ENCODE results near the gene TNIK.

DNA sequence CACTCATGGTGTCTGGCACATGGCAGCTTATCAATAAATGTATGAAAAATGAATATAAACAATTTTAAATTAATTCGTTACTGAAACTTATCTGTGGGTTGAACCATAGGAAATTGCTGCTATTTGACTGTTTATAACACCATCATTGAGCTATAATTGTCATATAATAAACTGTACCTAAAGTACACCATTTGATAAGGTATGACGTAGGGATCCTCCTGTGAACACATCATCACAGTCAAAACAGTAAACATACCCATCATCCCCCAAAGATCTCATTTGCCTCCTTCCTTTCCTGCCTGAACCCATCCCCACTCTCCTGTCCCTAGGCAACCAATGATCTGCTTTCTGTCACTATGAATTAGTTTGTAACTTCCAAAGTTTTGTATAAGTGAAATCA, 282.7 kb downstream of the TNIK start:
- TF ChIP-seq, protein P1, sequence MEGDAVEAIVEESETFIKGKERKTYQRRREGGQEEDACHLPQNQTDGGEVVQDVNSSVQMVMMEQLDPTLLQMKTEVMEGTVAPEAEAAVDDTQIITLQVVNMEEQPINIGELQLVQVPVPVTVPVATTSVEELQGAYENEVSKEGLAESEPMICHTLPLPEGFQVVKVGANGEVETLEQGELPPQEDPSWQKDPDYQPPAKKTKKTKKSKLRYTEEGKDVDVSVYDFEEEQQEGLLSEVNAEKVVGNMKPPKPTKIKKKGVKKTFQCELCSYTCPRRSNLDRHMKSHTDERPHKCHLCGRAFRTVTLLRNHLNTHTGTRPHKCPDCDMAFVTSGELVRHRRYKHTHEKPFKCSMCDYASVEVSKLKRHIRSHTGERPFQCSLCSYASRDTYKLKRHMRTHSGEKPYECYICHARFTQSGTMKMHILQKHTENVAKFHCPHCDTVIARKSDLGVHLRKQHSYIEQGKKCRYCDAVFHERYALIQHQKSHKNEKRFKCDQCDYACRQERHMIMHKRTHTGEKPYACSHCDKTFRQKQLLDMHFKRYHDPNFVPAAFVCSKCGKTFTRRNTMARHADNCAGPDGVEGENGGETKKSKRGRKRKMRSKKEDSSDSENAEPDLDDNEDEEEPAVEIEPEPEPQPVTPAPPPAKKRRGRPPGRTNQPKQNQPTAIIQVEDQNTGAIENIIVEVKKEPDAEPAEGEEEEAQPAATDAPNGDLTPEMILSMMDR (conservative IDR thresholded peaks at IDR 0.05), result no peak
- TF ChIP-seq ZFX (IDR thresholded peaks at IDR 0.05), result no peak
